Trophoblast cell (in vitro differentiated cells and primary cell): ENCODE measurements around the gene DHX57.

Experiments used
- DNase-seq, 2 donors: peaks; one replicate each; pipeline ENCODE4 v3.0.0-alpha.2; 2016
- H2AFZ ChIP-seq: 2 replicates; pipeline ENCODE4 v1.6.1; 2013; ENCODE audit warnings: low read length, moderate library complexity, mild to moderate bottlenecking; ENCODE audit not compliant: insufficient read depth, poor library complexity
- H2AK5ac ChIP-seq: 2 replicates; pipeline ENCODE4 v1.6.1; 2013; ENCODE audit warnings: mild to moderate bottlenecking, low read length
- H2BK120ac ChIP-seq: 2 replicates; pipeline ENCODE4 v1.6.1; 2013; ENCODE audit warnings: low read length, mild to moderate bottlenecking, moderate library complexity; ENCODE audit not compliant: insufficient read depth, poor library complexity
- H2BK12ac ChIP-seq: 2 replicates; pipeline ENCODE4 v1.6.1; 2013; ENCODE audit warnings: mild to moderate bottlenecking, low read length, moderate library complexity
- H2BK5ac ChIP-seq: 2 replicates; pipeline ENCODE4 v1.6.1; 2013; ENCODE audit warnings: low read length, low read depth, moderate library complexity, mild to moderate bottlenecking; ENCODE audit not compliant: poor library complexity
- H3K14ac ChIP-seq: 2 replicates; pipeline ENCODE4 v1.6.1; 2013; ENCODE audit warnings: mild to moderate bottlenecking, low read length
- H3K18ac ChIP-seq: 2 replicates; pipeline ENCODE4 v1.6.1; 2013; ENCODE audit warnings: mild to moderate bottlenecking, low read length
- H3K23ac ChIP-seq: 2 replicates; pipeline ENCODE4 v1.6.1; 2013; ENCODE audit warnings: low read length
- H3K27ac ChIP-seq: 2 replicates; pipeline ENCODE4 v1.5.1; 2013; ENCODE audit warnings: low read depth, mild to moderate bottlenecking, inconsistent platforms, low read length, moderate library complexity
- H3K27me3 ChIP-seq: 2 replicates; pipeline ENCODE4 v1.6.1; 2013; ENCODE audit warnings: inconsistent platforms, mild to moderate bottlenecking, low read length, moderate library complexity; ENCODE audit not compliant: insufficient read depth
- H3K36me3 ChIP-seq, 2 experiments: 1 replicate in 1 of 2; 2 replicates in 1 of 2; pipeline ENCODE4 v1.6.1; 2013; ENCODE audit warnings: low read length in 2 of 2, mild to moderate bottlenecking in 2 of 2, moderate library complexity in 1 of 2; ENCODE audit not compliant: insufficient read depth in 2 of 2, control insufficient read depth in 1 of 2
- H3K4ac ChIP-seq: 2 replicates; pipeline ENCODE4 v1.6.1; 2013; ENCODE audit warnings: low read depth, mild to moderate bottlenecking, low read length, moderate library complexity
- H3K4me1 ChIP-seq, 2 experiments: 1 replicate in 1 of 2; 2 replicates in 1 of 2; pipeline ENCODE4 v1.6.1; 2013; ENCODE audit warnings: low read length in 2 of 2, mild to moderate bottlenecking in 2 of 2, moderate library complexity in 1 of 2; ENCODE audit not compliant: insufficient read depth in 2 of 2, control insufficient read depth in 1 of 2
- H3K4me2 ChIP-seq: 2 replicates; pipeline ENCODE4 v1.6.1; 2013; ENCODE audit warnings: inconsistent platforms, mild to moderate bottlenecking, low read length, moderate library complexity
- H3K4me3 ChIP-seq: 2 replicates; pipeline ENCODE4 v1.5.1; 2013; ENCODE audit warnings: mild to moderate bottlenecking, low read depth, low read length, inconsistent platforms
- H3K79me1 ChIP-seq: one replicate; pipeline ENCODE4 v1.6.1; 2013; ENCODE audit warnings: low read length
- H3K79me2 ChIP-seq: 2 replicates; pipeline ENCODE4 v1.6.1; 2013; ENCODE audit warnings: low read length, mild to moderate bottlenecking; ENCODE audit not compliant: control insufficient read depth, insufficient read depth, poor library complexity
- H3K9ac ChIP-seq: 2 replicates; pipeline ENCODE4 v1.6.1; 2013; ENCODE audit warnings: mild to moderate bottlenecking, low read length
- H3K9me3 ChIP-seq: 2 replicates; pipeline ENCODE4 v1.6.1; 2013; ENCODE audit warnings: low read depth, mild to moderate bottlenecking, control low read depth, inconsistent platforms, low read length; ENCODE audit not compliant: insufficient read depth
- H4K12ac ChIP-seq: 2 replicates; pipeline ENCODE4 v1.6.1; 2013; ENCODE audit warnings: low read depth, mild to moderate bottlenecking, low read length, moderate library complexity
- H4K8ac ChIP-seq: 2 replicates; pipeline ENCODE4 v1.6.1; 2013; ENCODE audit warnings: low read depth, mild to moderate bottlenecking, low read length, moderate library complexity
- H4K91ac ChIP-seq: one replicate; pipeline ENCODE4 v1.6.1; 2013; ENCODE audit warnings: low read depth, mild to moderate bottlenecking, low read length, moderate library complexity
- WGBS: extraction: QIAGEN DNeasy Blood & Tissue Kit; methylation state at CpG from one replicate; pipeline ENCODE4 v1.1.7; 2013; ENCODE audit warnings: missing lambda C conversion rate; ENCODE audit not compliant: insufficient read length, insufficient coverage; ENCODE audit errors: extremely low coverage; 5-methylcytosine and 5-hydroxymethylcytosine counted together

The DHX57 gene

DNA sequence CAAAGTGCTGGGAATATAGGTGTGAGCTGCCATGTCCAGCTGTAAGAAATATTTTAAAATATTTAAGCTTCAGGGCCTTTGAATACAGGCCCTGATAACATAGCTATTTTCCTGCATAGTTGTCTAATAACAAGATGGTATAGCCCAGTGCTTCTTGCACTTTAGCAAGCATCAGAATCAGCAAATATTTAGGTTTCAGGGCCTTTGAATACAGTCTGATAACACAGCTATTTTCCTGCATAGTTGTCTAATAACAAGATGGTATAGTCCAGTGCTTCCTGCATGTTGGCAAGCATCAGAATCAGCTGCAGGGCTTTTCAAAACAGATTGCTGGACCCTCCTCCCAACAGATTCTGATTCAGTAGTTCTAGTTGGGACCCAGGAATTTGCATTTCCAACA, 92.1 kb downstream of the DHX57 start:
- Histone ChIP-seq H3K27ac (no peak overlapping the region), H4K8ac (no peak overlapping the region), H3K27me3 (no peaks in the 10 kb centered on the region), H4K91ac (no peak overlapping the region), H2BK5ac (no peak overlapping the region), H3K9me3 (no peaks in the 10 kb centered on the region), H2AFZ (no peak overlapping the region), H4K12ac (no peak overlapping the region), H3K4me3 (no peak overlapping the region), H3K4me2 (no peak overlapping the region), H3K79me1 (no peaks in the 10 kb centered on the region), H2BK12ac (no peak overlapping the region), H2AK5ac (no peak overlapping the region), H3K23ac (no peak overlapping the region), H3K9ac (no peak overlapping the region), H3K79me2 (no peaks in the 10 kb centered on the region), H3K4ac (no peak overlapping the region), H3K4me1 (no peaks in the 10 kb centered on the region), H3K14ac (no peak overlapping the region), H2BK120ac (no peak overlapping the region), H3K18ac (no peak overlapping the region), H3K36me3 (peaks cover 4 to 8% of the 10 kb centered on the region in 2 experiments)
- DNase-seq = peak; percentile 52 to 94

DNA sequence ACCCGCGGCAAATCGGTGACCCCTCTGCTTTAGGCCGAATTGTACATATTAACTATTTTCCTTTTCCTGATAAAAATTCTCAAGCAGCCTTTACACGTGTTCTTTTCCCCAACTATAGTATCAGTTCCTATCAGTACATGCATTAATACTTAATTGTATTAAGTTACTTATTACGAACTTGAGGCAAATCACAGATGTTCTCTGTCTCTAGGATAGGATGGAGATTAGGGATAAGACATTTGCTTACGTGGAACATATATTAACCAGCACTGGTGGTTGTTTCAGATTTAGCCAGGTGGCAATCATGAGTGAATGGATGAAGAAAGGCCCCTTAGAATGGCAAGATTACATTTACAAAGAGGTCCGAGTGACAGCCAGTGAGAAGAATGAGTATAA, 97.0 kb downstream of the DHX57 start:
- Histone ChIP-seq H3K4me2 (peak overlapping the region; percentile 94), H2AFZ (no peak overlapping the region), H3K36me3 (peaks cover 4 to 8% of the 10 kb centered on the region in 2 experiments), H3K18ac (no peak overlapping the region), H4K91ac (no peak overlapping the region), H3K23ac (no peak overlapping the region), H3K4me1 (peaks cover 0 to 1% of the 10 kb centered on the region in 2 experiments), H3K27me3 (no peaks in the 10 kb centered on the region), H3K9me3 (no peaks in the 10 kb centered on the region), H3K4me3 (peak overlapping the region; percentile 72), H2BK5ac (no peak overlapping the region), H3K9ac (peak overlapping the region; percentile 71), H3K79me1 (peaks cover 2% of the 10 kb centered on the region), H4K8ac (peak overlapping the region; percentile 91), H3K4ac (peak overlapping the region; percentile 19), H2BK120ac (no peak overlapping the region), H2BK12ac (no peak overlapping the region), H3K14ac (no peak overlapping the region), H3K27ac (no peak overlapping the region), H2AK5ac (no peak overlapping the region), H3K79me2 (no peaks in the 10 kb centered on the region), H4K12ac (peak overlapping the region; percentile 29)
- no CpG with 5 or more reads among the region's 8 CpGs for WGBS
- DNase-seq = no peak

DNA sequence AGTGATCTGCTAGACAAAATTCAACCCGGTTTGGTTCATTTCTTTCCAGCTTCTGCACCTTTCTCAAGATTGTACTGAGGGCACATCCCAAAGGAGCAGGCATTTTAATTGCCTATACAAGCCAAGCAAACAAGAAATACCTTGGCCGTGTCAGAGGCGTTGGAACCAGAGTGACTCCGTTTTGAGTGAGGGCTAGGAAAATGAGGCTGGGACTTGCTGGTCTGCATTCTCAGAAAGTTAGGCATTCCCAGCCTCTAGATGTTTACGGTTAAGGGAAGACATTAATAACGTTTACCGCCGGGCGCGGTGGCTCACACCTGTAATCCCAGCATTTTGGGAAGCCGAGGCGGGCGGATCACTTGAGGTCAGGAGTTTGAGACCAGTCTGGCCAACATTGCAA, 99.2 kb downstream of the DHX57 start:
- peaks cover 2% of the 10 kb centered on the region for H3K79me1 ChIP-seq
- H2BK5ac ChIP-seq = no peak overlapping the region
- no peak overlapping the region for H3K23ac ChIP-seq
- H4K91ac ChIP-seq = no peak overlapping the region
- H2BK12ac ChIP-seq = no peak overlapping the region
- no peak overlapping the region for H4K12ac ChIP-seq
- no peaks in the 10 kb centered on the region for H3K9me3 ChIP-seq
- H2AFZ ChIP-seq = no peak overlapping the region
- no peak overlapping the region for H3K18ac ChIP-seq
- H4K8ac ChIP-seq = no peak overlapping the region
- H3K4me1 ChIP-seq = peaks cover 0 to 1% of the 10 kb centered on the region in 2 experiments
- no peak overlapping the region for H3K14ac ChIP-seq
- no peak overlapping the region for H3K9ac ChIP-seq
- H3K4me3 ChIP-seq = no peak overlapping the region
- H3K4me2 ChIP-seq = no peak overlapping the region
- H2AK5ac ChIP-seq = no peak overlapping the region
- WGBS = no CpG with 5 or more reads among the region's 13 CpGs
- no peak overlapping the region for H3K4ac ChIP-seq
- peak; percentile 96 to 98 for DNase-seq
- no peak overlapping the region for H2BK120ac ChIP-seq
- H3K27ac ChIP-seq = no peak overlapping the region
- peaks cover 2 to 7% of the 10 kb centered on the region in 2 experiments for H3K36me3 ChIP-seq
- H3K79me2 ChIP-seq = no peaks in the 10 kb centered on the region
- H3K27me3 ChIP-seq = no peaks in the 10 kb centered on the region

DNA sequence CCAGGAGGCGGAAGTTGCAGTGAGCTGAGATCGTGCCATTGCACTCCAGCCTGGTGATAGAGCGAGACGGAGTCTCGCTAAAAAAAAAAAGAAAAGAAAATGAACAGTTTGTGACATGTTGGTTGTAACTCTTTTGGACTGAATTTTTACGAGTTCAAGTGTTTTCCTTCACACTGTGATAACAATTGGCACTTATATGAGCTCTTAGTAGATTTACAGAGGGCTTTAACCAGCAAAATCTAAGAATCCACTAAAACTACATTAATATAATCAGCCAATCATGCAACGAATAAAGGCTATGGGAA, 99.9 kb downstream of the DHX57 start:
- no peak overlapping the region for H3K4me2 ChIP-seq
- no peak overlapping the region for H2BK120ac ChIP-seq
- no peak overlapping the region for H2BK5ac ChIP-seq
- H2AFZ ChIP-seq = no peak overlapping the region
- no peak overlapping the region for H3K18ac ChIP-seq
- no peaks in the 10 kb centered on the region for H3K9me3 ChIP-seq
- peaks cover 0 to 1% of the 10 kb centered on the region in 2 experiments for H3K4me1 ChIP-seq
- no CpG with 5 or more reads among the region's 7 CpGs for WGBS
- no peak overlapping the region for H4K12ac ChIP-seq
- no peak overlapping the region for H4K91ac ChIP-seq
- no peaks in the 10 kb centered on the region for H3K27me3 ChIP-seq
- no peak overlapping the region for H3K14ac ChIP-seq
- H3K9ac ChIP-seq = no peak overlapping the region
- H3K79me1 ChIP-seq = peaks cover 2% of the 10 kb centered on the region
- no peak overlapping the region for H2AK5ac ChIP-seq
- H2BK12ac ChIP-seq = no peak overlapping the region
- no peak overlapping the region for H3K4me3 ChIP-seq
- H3K36me3 ChIP-seq = peaks cover 0 to 3% of the 10 kb centered on the region in 2 experiments
- H3K79me2 ChIP-seq = no peaks in the 10 kb centered on the region
- no peak overlapping the region for H4K8ac ChIP-seq
- no peak for DNase-seq
- H3K4ac ChIP-seq = no peak overlapping the region
- no peak overlapping the region for H3K27ac ChIP-seq
- no peak overlapping the region for H3K23ac ChIP-seq
